GM19043 (cell line): ENCODE measurements around the gene EFNA5.

Experiments
- ATAC-seq: cut with Tn5 transposase; IDR thresholded peaks from one replicate; pipeline ENCODE4 v1.9.1; 2021; ENCODE audit warnings: low read depth; ENCODE audit not compliant: unreplicated experiment

The EFNA5 gene

GRCh38 chr5:107652408-107652807 is 18.3 kb downstream of the EFNA5 start:
- no peak for ATAC-seq

- ATAC-seq: no peak
Measured at GRCh38 chr5:107651325-107651724, 19.4 kb downstream of the EFNA5 start.

DNA sequence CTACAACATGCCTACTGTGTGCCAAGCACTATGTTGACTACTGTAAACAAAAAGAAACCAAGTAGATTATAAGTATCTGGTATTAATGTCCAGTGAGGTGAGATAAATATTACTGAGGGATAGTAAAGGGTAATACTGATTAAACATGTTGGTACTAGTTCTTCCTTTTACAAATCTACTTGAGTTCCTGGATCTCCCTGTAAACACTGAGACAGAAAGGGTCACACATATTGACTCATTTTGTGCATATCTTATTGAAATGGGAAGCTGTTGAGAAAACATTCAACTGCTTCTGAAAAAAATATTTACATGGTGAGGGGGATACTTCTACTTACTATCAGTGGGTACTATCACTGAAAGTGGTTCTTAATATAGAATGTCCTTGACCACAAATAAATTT is 24.3 kb downstream of the EFNA5 start:
- no peak for ATAC-seq

GRCh38 chr5:107640568-107640967 is 30.2 kb downstream of the EFNA5 start:
- ATAC-seq: no peak

- ATAC-seq: no peak
Measured at GRCh38 chr5:107639990-107640389, 30.7 kb downstream of the EFNA5 start.

- ATAC-seq: no peak
Measured at GRCh38 chr5:107636555-107636954, 34.2 kb downstream of the EFNA5 start.

DNA sequence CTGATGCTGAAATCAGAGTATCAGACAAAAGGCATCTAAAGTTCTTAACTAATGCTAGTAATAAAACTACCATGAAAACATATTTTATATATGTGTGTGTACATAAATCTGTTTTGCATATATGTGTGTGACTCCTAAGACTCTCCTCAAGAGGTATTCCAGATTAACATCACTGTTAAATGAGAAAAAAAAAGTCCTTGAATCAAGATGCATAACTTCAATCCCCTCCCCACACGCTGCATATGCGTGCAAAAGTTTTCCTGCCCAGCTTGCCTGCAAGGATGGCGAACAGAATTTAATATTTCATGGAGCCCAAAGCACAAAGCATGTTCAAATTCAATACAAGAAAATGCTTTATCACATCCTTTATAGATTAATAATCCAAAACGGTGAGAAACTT is 34.7 kb downstream of the EFNA5 start:
- no peak for ATAC-seq

DNA sequence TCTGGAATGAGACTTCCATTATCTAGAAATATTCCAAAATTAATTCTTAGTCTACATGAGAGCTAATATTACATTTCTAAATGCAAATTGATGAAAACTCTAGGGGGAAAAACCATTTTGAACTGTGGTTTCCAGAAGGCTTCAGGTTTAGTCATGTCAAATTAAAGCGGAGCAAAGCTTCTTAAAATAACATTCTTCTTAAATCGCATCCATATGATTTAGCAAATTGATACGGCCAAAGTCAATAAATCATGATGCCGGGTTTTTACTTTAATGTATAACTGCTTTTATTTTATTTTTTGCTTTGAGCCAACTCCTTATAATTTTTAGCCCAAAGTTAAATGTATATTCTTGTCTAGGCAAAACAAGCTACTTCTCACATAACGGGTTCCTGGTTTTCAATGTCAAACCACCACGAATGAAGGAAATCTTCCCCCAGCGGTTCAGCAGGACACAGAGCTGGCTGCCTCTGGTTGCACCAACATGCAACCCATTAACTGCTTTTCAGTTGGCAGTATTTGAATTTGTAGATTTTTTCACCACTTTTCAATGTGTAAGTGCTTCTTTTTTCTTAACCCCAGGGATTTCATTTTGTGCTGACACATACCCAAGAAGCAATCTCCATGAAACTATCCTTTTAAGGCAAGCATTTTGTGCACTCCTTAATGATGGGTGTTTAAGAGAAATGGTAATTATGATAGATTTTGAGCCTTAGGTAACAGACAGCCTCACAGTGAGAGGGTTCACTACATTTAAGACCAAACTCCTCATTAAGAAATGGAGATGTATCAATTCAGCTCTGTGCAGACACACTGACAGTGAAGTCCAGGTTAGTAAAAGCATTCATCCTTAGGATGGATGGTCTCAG is 35.5 kb downstream of the EFNA5 start:
- no peak for ATAC-seq

DNA sequence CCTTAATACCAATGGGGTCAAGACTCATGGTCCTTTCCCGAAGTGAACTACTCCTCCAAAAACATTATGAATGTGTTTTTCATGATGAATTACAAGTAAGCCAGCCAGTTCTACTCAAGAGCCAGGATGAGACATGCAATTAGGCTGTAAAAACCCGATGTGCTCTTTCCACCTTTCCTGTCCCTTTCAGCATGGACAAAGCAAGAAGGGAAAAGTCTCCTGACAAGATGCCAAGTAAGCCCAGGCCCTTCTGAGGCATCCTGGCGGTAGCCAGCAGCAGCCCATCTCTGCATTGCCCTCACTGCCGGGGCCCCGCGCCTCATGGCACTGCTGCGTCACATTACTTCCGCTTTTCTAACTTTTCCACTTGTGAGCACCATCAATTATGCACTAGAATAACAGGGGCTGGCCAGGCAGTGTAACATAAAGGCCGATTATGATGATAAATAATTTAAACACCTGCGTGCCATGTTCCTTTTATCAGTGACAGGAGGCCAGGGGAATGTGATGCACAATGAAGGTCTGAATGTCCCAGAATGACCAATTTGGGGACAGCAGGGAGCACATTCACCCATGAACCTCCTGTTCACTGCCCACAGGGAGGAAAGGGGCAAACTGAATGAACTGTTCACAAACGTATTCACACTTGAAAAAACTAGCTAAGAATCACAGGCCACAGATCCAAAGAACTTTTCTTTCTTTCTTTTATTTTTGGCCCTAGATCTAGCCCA is 37.4 kb downstream of the EFNA5 start:
- ATAC-seq: no peak

- no peak for ATAC-seq
Measured at GRCh38 chr5:107631805-107632362, 38.9 kb downstream of the EFNA5 start.

DNA sequence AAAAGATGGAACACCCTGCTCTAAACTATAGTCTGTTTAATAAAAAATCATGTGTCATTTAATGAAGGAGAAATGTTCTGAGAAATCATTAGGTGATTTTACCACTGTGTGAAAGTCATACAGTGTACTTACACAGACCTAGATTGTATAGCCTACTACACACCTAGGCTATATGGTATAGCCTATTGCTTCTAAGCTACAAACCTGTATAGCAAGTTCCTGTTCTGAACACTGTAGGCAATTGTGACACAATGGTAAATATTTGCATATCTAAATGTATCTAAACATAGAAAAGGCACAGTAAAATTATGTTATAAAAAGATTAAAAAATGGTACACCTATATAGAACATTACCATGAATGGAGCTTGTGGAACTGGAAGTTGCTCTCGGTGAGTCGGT is 40.6 kb downstream of the EFNA5 start:
- no peak for ATAC-seq

- ATAC-seq: no peak
Measured at GRCh38 chr5:107624235-107624634, 46.5 kb downstream of the EFNA5 start.

DNA sequence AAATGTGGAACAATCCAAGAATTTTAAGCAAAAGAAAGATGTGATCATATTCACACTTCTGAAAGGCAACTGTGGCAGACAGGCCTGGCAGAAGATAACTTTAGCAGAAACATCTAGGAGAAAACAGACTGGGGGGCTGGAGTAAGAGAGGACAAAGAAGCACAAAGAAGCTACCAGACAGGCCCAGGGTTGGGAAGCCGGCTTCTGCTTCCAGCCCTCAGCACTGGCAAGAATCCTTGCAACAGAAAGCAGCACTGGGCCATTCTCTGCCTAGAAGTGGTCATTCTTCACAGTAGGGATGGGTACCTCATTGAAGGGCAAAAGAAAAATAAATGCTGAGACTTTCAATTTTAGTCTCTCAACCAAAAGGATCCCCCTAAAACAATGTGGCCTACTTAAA is 49.6 kb downstream of the EFNA5 start:
- ATAC-seq: no peak

GRCh38 chr5:107619781-107620180 is 51.0 kb downstream of the EFNA5 start:
- no peak for ATAC-seq

DNA sequence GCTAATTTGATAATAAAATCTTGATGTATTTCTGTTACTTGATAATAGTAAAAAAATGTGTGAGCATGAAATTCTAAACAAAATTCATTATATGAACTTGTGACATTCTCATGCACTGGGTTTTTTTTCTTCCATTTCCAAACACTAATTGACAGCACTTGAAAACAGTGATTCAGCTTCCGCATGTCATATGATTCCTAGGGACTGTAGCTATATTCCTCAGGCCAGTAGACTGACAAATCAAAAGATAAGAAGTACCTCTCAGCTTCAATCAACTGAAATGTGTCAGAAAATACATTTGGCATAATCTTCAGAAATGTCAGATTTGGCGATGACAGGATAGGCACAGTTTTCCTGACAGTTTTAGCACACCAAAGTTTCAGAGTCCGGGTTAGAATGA is 52.5 kb downstream of the EFNA5 start:
- ATAC-seq: no peak

DNA sequence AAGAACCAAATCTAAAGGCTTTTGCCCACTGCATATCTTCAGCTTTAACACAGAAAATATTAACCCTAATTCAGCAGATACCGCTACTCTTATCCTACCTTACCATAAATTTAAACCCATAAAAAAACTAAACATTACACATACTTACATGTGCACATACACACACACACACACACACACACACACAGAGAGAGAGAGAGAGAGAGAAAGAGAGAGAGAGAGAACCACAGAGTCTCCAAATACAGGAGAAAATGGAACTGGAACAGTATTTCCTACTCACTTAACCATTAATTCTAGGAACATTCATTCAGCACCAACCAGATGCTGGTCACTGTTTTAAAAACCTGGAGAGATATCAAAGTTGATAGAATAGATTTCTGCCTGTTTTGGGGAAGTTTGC is 53.7 kb downstream of the EFNA5 start:
- ATAC-seq: no peak

GRCh38 chr5:107616213-107616612 is 54.5 kb downstream of the EFNA5 start:
- ATAC-seq: no peak

DNA sequence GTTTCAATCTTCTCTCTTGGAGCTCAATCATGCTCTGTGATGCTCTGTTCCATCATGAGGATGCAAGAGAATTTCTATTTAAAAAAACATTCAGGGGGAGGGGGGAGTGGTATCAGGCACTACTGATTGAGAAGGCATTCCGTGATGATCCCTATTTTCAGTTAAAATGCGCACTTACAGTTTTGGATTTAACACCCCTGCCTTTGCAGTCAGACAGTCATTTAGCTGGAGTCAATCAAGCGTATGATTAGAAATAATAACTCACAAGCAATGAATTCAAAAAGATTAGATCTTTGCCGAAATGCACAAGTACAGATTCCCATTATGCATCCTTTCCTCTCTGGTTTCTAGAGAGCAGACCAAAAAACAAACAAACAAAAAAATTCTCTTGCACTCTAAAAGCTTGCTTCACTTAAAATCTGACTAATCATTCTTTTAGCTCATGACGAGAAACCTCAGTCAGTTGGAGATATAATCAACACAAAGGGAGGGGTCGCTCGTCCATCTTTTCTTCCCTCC is 55.4 kb downstream of the EFNA5 start:
- ATAC-seq: no peak

DNA sequence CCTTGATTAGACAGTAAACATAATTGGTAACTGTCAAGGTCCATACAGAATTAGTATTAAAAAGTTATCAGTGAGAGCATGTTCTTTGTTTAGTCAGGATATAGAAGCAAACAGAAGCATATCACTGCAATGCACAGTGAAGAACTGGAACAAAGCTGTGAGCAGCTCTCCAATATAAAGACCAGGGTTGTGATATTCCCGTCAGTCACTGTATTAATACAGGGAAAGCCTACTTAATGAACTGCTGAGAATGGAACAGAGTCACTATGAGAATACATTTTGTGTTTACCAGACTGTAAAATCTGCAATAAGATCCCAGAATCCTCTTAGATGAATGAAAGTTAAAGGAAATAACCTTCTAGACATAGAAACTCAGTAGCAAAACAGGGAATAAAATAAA is 58.2 kb downstream of the EFNA5 start:
- ATAC-seq: no peak

- no peak for ATAC-seq
Measured at GRCh38 chr5:107610798-107611197, 59.9 kb downstream of the EFNA5 start.

- no peak for ATAC-seq
Measured at GRCh38 chr5:107607671-107608345, 62.9 kb downstream of the EFNA5 start.
